HepG2 (cell line): ENCODE measurements around the gene DIPK1A. TPM values are rescaled to one million over a fixed set of nuclear protein-coding genes. Genes with fewer than 3 reads are reported as not detected.

Experiments used
- AHR ChIP-seq: IDR thresholded peaks from 2 replicates; pipeline ENCODE4 v1.6.1; 2018; ENCODE audit warnings: missing genetic modification reagents, missing compliant biosample characterization
- CBX5 ChIP-seq: sonication (generic); formaldehyde crosslinking; IDR thresholded peaks from 2 replicates; pipeline ENCODE4 v1.4.0; 2020; ENCODE audit warnings: missing genetic modification reagents, borderline replicate concordance
- GMEB2 ChIP-seq: IDR thresholded peaks from 2 replicates; pipeline ENCODE4 v1.6.1; 2016; ENCODE audit warnings: missing biosample characterization, missing genetic modification reagents, low read depth
- HNF1B ChIP-seq: sonication (generic); formaldehyde crosslinking; IDR thresholded peaks from 2 replicates; pipeline ENCODE4 v1.5.1; 2020; ENCODE audit warnings: mild to moderate bottlenecking, moderate library complexity, missing genetic modification reagents
- IRF2 ChIP-seq: IDR thresholded peaks from 2 replicates; pipeline ENCODE4 v1.6.1; 2018; ENCODE audit warnings: missing genetic modification reagents, missing compliant biosample characterization
- JUN ChIP-seq: sonication (generic); formaldehyde crosslinking; IDR thresholded peaks from 2 replicates; pipeline ENCODE4 v1.4.0; 2020; ENCODE audit warnings: mild to moderate bottlenecking, missing genetic modification reagents
- MAZ ChIP-seq, 2 experiments: sonication (generic) in 1 of 2; formaldehyde crosslinking in 1 of 2; IDR thresholded peaks; 2 replicates each; pipeline versions ENCODE4 v1.5.0 to v1.6.1; 2012 to 2020; ENCODE audit warnings: low read depth in 2 of 2, mild to moderate bottlenecking in 2 of 2, borderline replicate concordance in 1 of 2, improper control_type of control experiment in 1 of 2, low read length in 1 of 2, missing genetic modification reagents in 1 of 2, moderate library complexity in 1 of 2
- MYC ChIP-seq: sonication (generic); formaldehyde crosslinking; IDR thresholded peaks from 2 replicates; pipeline ENCODE4 v1.9.0; 2021; ENCODE audit warnings: missing genetic modification reagents, borderline replicate concordance
- NKX3-1 ChIP-seq: sonication (generic); formaldehyde crosslinking; IDR thresholded peaks from 2 replicates; pipeline ENCODE4 v1.5.0; 2020; ENCODE audit warnings: missing genetic modification reagents
- PHF8 ChIP-seq: sonication (generic); formaldehyde crosslinking; IDR thresholded peaks from 2 replicates; pipeline ENCODE4 v1.5.0; 2020; ENCODE audit warnings: missing genetic modification reagents
- RFXAP ChIP-seq: sonication (generic); formaldehyde crosslinking; IDR thresholded peaks from 2 replicates; pipeline ENCODE4 v1.4.0; 2020; ENCODE audit warnings: missing genetic modification reagents, borderline replicate concordance
- SUZ12 ChIP-seq: fragments of 150-350 bp; IDR thresholded peaks from 2 replicates; pipeline ENCODE4 v1.6.1; 2014; ENCODE audit warnings: low read depth, low read length
- XRCC5 ChIP-seq: fragments of 200-400 bp; formaldehyde crosslinking; optimal IDR thresholded peaks from 2 replicates; pipeline ENCODE3; 2017; ENCODE audit warnings: mild to moderate bottlenecking, low read length
- ZBTB49 ChIP-seq: sonication (generic); formaldehyde crosslinking; IDR thresholded peaks from 2 replicates; pipeline ENCODE4 v1.4.0; 2020; ENCODE audit warnings: missing genetic modification reagents, borderline replicate concordance
- ZBTB7B ChIP-seq: sonication (generic); formaldehyde crosslinking; IDR thresholded peaks from 2 replicates; pipeline ENCODE4 v1.4.0; 2020; ENCODE audit warnings: missing genetic modification reagents
- ZGPAT ChIP-seq: IDR thresholded peaks from 2 replicates; pipeline ENCODE4 v1.6.1; 2016; ENCODE audit warnings: mild to moderate bottlenecking
- ZNF263 ChIP-seq: sonication (generic); formaldehyde crosslinking; IDR thresholded peaks from 2 replicates; pipeline ENCODE4 v1.4.0; 2020; ENCODE audit warnings: missing genetic modification reagents
- ZNF468 ChIP-seq: sonication (generic); formaldehyde crosslinking; IDR thresholded peaks from 2 replicates; pipeline ENCODE4 v1.8.0; 2022; ENCODE audit warnings: mild to moderate bottlenecking, moderate library complexity, missing genetic modification reagents
- ZNF547 ChIP-seq: sonication (generic); formaldehyde crosslinking; IDR thresholded peaks from 2 replicates; pipeline ENCODE4 v1.5.1; 2020; ENCODE audit warnings: mild to moderate bottlenecking, missing genetic modification reagents
- ZNF709 ChIP-seq: sonication (generic); formaldehyde crosslinking; IDR thresholded peaks from 2 replicates; pipeline ENCODE4 v1.5.0; 2020; ENCODE audit warnings: mild to moderate bottlenecking, missing genetic modification reagents
- ZNF724P ChIP-seq: sonication (generic); formaldehyde crosslinking; IDR thresholded peaks from 2 replicates; pipeline ENCODE4 v1.8.0; 2022; ENCODE audit warnings: missing genetic modification reagents, borderline replicate concordance
- ZNF788 ChIP-seq: sonication (generic); formaldehyde crosslinking; IDR thresholded peaks from 2 replicates; pipeline ENCODE4 v1.5.0; 2020; ENCODE audit warnings: mild to moderate bottlenecking, missing genetic modification reagents, borderline replicate concordance
- polyA plus RNA-seq, 8 experiments: library from polyadenylated mRNA; depleted of rRNA in 3 of 8; stranded (reverse) in 7 of 8; unstranded in 1 of 8; fragments of >200 nt; fragmentation: Illumina TruSeq in 4 of 8; extraction: Trizol in 4 of 8; gene quantifications; 2 replicates each; pipeline versions ENCODE4 v1.2.1 to v1.2.3, GENCODE V29; 2011 to 2016; ENCODE audit warnings: low read depth in 4 of 8, missing spikeins in 1 of 8, mixed read lengths in 1 of 8; ENCODE audit not compliant: insufficient read depth in 1 of 8
- total RNA-seq, 5 experiments: library from RNA; depleted of rRNA; stranded (reverse); fragments of >200 nt; fragmentation: Illumina TruSeq; extraction: Trizol; gene quantifications; 2 replicates each; pipeline ENCODE4 v1.2.3, GENCODE V29; 2016; ENCODE audit warnings: low read depth in 1 of 5

The DIPK1A gene
- total and polyA plus RNA-seq, 2 of the 13 experiments (the other 11 are each of a cell fraction or from before 2014, with no cell fraction given), result 8.4 TPM

- peak; percentile 69; the same call in 1 of the 2 replicates for TF ChIP-seq MAZ (IDR thresholded peaks at IDR 0.05; ENCODE audit: borderline replicate concordance, low read depth, low read length)
- peak; percentile 82; the same call in 1 of the 2 replicates for TF ChIP-seq MAZ (CRISPR knock-in tag; IDR thresholded peaks at IDR 0.05; ENCODE audit: low read depth)
- TF ChIP-seq IRF2 (CRISPR knock-in tag), result 0 out of 2 replicates have a peak, but pooled peaks have one; percentile 17
- peak; percentile 53; the same call in 1 of the 2 replicates for TF ChIP-seq ZGPAT
- TF ChIP-seq HNF1B (CRISPR knock-in tag), result no peak
- TF ChIP-seq ZNF547, result peak; percentile 51; the same call in 1 of the 2 replicates
- peak; percentile 59 for TF ChIP-seq ZBTB7B (CRISPR knock-in tag)
- TF ChIP-seq AHR (CRISPR knock-in tag), result no peak
- 0 out of 2 replicates have a peak, but pooled peaks have one; percentile 15 for TF ChIP-seq JUN (CRISPR knock-in tag)
- no peak for TF ChIP-seq GMEB2 (CRISPR knock-in tag)
- no peak for TF ChIP-seq ZBTB49 (CRISPR knock-in tag)
- 0 out of 2 replicates have a peak, but pooled peaks have one; percentile 10 for TF ChIP-seq MYC (CRISPR knock-in tag)
- TF ChIP-seq ZNF709 (CRISPR knock-in tag), result peak; percentile 79; the same call in 1 of the 2 replicates
- no peak for TF ChIP-seq NKX3-1 (CRISPR knock-in tag)
- peak; percentile 38; the same call in 1 of the 2 replicates for TF ChIP-seq ZNF788
- peak; percentile 68 for TF ChIP-seq PHF8
- TF ChIP-seq RFXAP (CRISPR knock-in tag), result peak; percentile 43; the same call in 1 of the 2 replicates
- peak; percentile 88 for TF ChIP-seq ZNF263 (CRISPR knock-in tag)
- 0 out of 2 replicates have a peak, but pooled peaks have one; percentile 27 for TF ChIP-seq ZNF724P (CRISPR knock-in tag)
- peak; percentile 11 for TF ChIP-seq XRCC5
- no peak for TF ChIP-seq SUZ12
- TF ChIP-seq ZNF468, result no peak
- no peak for TF ChIP-seq CBX5
These were observed at the start of gene DIPK1A (continued) for GRCh38 chr1:92961131-92961895.
